ENCODE measurements around the gene ATP6V1B1. TPM values are rescaled to one million over a fixed set of nuclear protein-coding genes. Genes with fewer than 3 reads are reported as not detected.

ATP6V1B1 gene
- total and polyA plus RNA-seq, 2 experiments from 2014 or later: not detected

- TF ChIP-seq REST (IDR thresholded peaks at IDR 0.05; ENCODE audit: unreplicated experiment): no peak
- TF ChIP-seq EZH2phosphoT487 (IDR thresholded peaks at IDR 0.05; ENCODE audit: unreplicated experiment): peak; percentile 92
- TF ChIP-seq, protein P1, sequence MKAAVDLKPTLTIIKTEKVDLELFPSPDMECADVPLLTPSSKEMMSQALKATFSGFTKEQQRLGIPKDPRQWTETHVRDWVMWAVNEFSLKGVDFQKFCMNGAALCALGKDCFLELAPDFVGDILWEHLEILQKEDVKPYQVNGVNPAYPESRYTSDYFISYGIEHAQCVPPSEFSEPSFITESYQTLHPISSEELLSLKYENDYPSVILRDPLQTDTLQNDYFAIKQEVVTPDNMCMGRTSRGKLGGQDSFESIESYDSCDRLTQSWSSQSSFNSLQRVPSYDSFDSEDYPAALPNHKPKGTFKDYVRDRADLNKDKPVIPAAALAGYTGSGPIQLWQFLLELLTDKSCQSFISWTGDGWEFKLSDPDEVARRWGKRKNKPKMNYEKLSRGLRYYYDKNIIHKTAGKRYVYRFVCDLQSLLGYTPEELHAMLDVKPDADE (IDR thresholded peaks at IDR 0.05): no peak
- no peak for TF ChIP-seq ZNF114 (CRISPR knock-in tag; IDR thresholded peaks at IDR 0.05)
- TF ChIP-seq NANOG (IDR thresholded peaks at IDR 0.05; ENCODE audit: borderline replicate concordance): no peak
Measured at GRCh38 chr2:70888923-70889715, 46.6 kb upstream of the ATP6V1B1 start (continued).

- Mint-ChIP-seq H3K36me3 (ENCODE audit: low read depth) (no peaks in the 10 kb centered on the region; the same call in 2 of the 3 replicates), H3K4me3 (peak overlapping the region; percentile 66), H3K27ac (no peak overlapping the region), H3K27me3 (ENCODE audit: insufficient read depth, low read depth, poor library complexity) (peaks cover 99% of the 10 kb centered on the region), H3K9me3 (no peaks in the 10 kb centered on the region; the same call in 2 of the 3 replicates), H3K4me1 (peaks cover 34% of the 10 kb centered on the region)
- Histone ChIP-seq H3K36me3 (ENCODE audit: insufficient read depth) (no peaks in the 10 kb centered on the region), H3K27me3 (ENCODE audit: insufficient read depth) (peaks cover 100% of the 10 kb centered on the region), H3K4me1 (ENCODE audit: insufficient read depth) (peaks cover 43% of the 10 kb centered on the region), H3K4me3 (peak overlapping the region; percentile 69), H3K27ac (ENCODE audit: low read depth) (no peak overlapping the region), H2AFZ (peak overlapping the region; percentile 92; the same call in 1 of the 2 replicates), H3K79me2 (replicated peaks; ENCODE audit: insufficient read depth) (no peaks in the 10 kb centered on the region), H4K20me1 (replicated peaks; ENCODE audit: insufficient read depth) (peaks cover 35% of the 10 kb centered on the region), H3F3A (replicated peaks; ENCODE audit: low read depth) (peaks cover 32% of the 10 kb centered on the region), H3K4me2 (peak overlapping the region; percentile 91), H3K9me2 (ENCODE audit: insufficient read depth) (no peaks in the 10 kb centered on the region)
- no peak for DNase-seq (ENCODE audit: low spot score)
- no peak for ATAC-seq
- TF ChIP-seq REST (IDR thresholded peaks at IDR 0.05; ENCODE audit: unreplicated experiment) (no peak), ZNF114 (CRISPR knock-in tag; IDR thresholded peaks at IDR 0.05) (no peak), JUNB (IDR thresholded peaks at IDR 0.05; ENCODE audit: unreplicated experiment) (no peak), EZH2phosphoT487 (IDR thresholded peaks at IDR 0.05; ENCODE audit: unreplicated experiment) (no peak), POLR2AphosphoS5 (IDR thresholded peaks at IDR 0.05; ENCODE audit: low read depth) (no peak), STAT1 (IDR thresholded peaks at IDR 0.05; ENCODE audit: unreplicated experiment) (no peak), NANOG (IDR thresholded peaks at IDR 0.05; ENCODE audit: borderline replicate concordance) (no peak), EZH2 (IDR thresholded peaks at IDR 0.05; ENCODE audit: low read depth, unreplicated experiment) (no peak)
- TF ChIP-seq, protein P1 (IDR thresholded peaks at IDR 0.05): no peak
Measured at GRCh38 chr2:70889716-70890037, 46.0 kb upstream of the ATP6V1B1 start.
